ENCODE measurements around the gene CEP162.

Gene CEP162

GRCh38 chr6:84093441-84094435, 133.7 kb downstream of the CEP162 start:
- H3K4me3 ChIP-seq (ENCODE audit: insufficient read depth, low read length, poor library complexity, severe bottlenecking): no peak overlapping the region
- no peaks in the 10 kb centered on the region for H3K9me2 ChIP-seq (replicated peaks; ENCODE audit: insufficient read depth, low read length)
- H2AFZ ChIP-seq (ENCODE audit: low read depth, low read length, severe bottlenecking): no peak overlapping the region
- TF ChIP-seq CTCF (IDR thresholded peaks at IDR 0.05; ENCODE audit: insufficient read depth, low read length, poor library complexity, severe bottlenecking): no peak
- H3K36me3 ChIP-seq (ENCODE audit: low read length): no peaks in the 10 kb centered on the region
- H3F3A ChIP-seq (ENCODE audit: insufficient read depth): no peaks in the 10 kb centered on the region
- no peak overlapping the region for H3K9ac ChIP-seq (ENCODE audit: low read length)
- no peaks in the 10 kb centered on the region for H3K9me3 ChIP-seq (ENCODE audit: insufficient read depth, low read length)
- no peak overlapping the region for H3K27ac ChIP-seq (ENCODE audit: low read depth, low read length)
- H4K20me1 ChIP-seq (ENCODE audit: low read depth, low read length): no peaks in the 10 kb centered on the region
- H3K79me2 ChIP-seq (ENCODE audit: insufficient read depth, low read length): no peaks in the 10 kb centered on the region
- H3K4me2 ChIP-seq (ENCODE audit: low read depth, low read length, poor library complexity, severe bottlenecking): no peak overlapping the region
- H3K27me3 ChIP-seq (ENCODE audit: low read length): no peaks in the 10 kb centered on the region

GRCh38 chr6:84089552-84089951, 137.9 kb downstream of the CEP162 start:
- Histone ChIP-seq H3K4me3 (ENCODE audit: insufficient read depth, low read length, poor library complexity, severe bottlenecking) (no peak overlapping the region), H3K27ac (ENCODE audit: low read depth, low read length) (no peak overlapping the region), H3K27me3 (ENCODE audit: low read length) (no peaks in the 10 kb centered on the region), H3K9me3 (ENCODE audit: insufficient read depth, low read length) (no peaks in the 10 kb centered on the region), H3K36me3 (ENCODE audit: low read length) (no peaks in the 10 kb centered on the region), H3K4me2 (ENCODE audit: low read depth, low read length, poor library complexity, severe bottlenecking) (no peak overlapping the region), H3K79me2 (ENCODE audit: insufficient read depth, low read length) (no peaks in the 10 kb centered on the region), H2AFZ (ENCODE audit: low read depth, low read length, severe bottlenecking) (no peak overlapping the region), H3F3A (ENCODE audit: insufficient read depth) (no peaks in the 10 kb centered on the region), H4K20me1 (ENCODE audit: low read depth, low read length) (no peaks in the 10 kb centered on the region), H3K9me2 (replicated peaks; ENCODE audit: insufficient read depth, low read length) (no peaks in the 10 kb centered on the region), H3K9ac (ENCODE audit: low read length) (no peak overlapping the region)
- TF ChIP-seq EZH2phosphoT487 (conservative IDR thresholded peaks at IDR 0.05; ENCODE audit: low read length) (no peak), CTCF (IDR thresholded peaks at IDR 0.05; ENCODE audit: insufficient read depth, low read length, poor library complexity, severe bottlenecking) (no peak)

- no peaks in the 10 kb centered on the region for H3K27me3 ChIP-seq (ENCODE audit: low read length)
- H3K4me3 ChIP-seq (ENCODE audit: insufficient read depth, low read length, poor library complexity, severe bottlenecking): no peak overlapping the region
- no peak overlapping the region for H3K4me2 ChIP-seq (ENCODE audit: low read depth, low read length, poor library complexity, severe bottlenecking)
- H3F3A ChIP-seq (ENCODE audit: insufficient read depth): no peaks in the 10 kb centered on the region
- H3K79me2 ChIP-seq (ENCODE audit: insufficient read depth, low read length): no peaks in the 10 kb centered on the region
- H2AFZ ChIP-seq (ENCODE audit: low read depth, low read length, severe bottlenecking): no peak overlapping the region
- no peak overlapping the region for H3K27ac ChIP-seq (ENCODE audit: low read depth, low read length)
- no peaks in the 10 kb centered on the region for H4K20me1 ChIP-seq (ENCODE audit: low read depth, low read length)
- H3K9me3 ChIP-seq (ENCODE audit: insufficient read depth, low read length): no peaks in the 10 kb centered on the region
- no peaks in the 10 kb centered on the region for H3K36me3 ChIP-seq (ENCODE audit: low read length)
- no peak overlapping the region for H3K9ac ChIP-seq (ENCODE audit: low read length)
- H3K9me2 ChIP-seq (replicated peaks; ENCODE audit: insufficient read depth, low read length): no peaks in the 10 kb centered on the region
- TF ChIP-seq EZH2phosphoT487 (conservative IDR thresholded peaks at IDR 0.05; ENCODE audit: low read length) (no peak), CTCF (IDR thresholded peaks at IDR 0.05; ENCODE audit: insufficient read depth, low read length, poor library complexity, severe bottlenecking) (no peak)
These were observed 138.4 kb downstream of the CEP162 start for GRCh38 chr6:84089081-84089480.
